NCI-H1092 (cell line): ENCODE results near the gene PCSK1.
A peak's percentile ranks its signal among the peaks of the same experiment; 100 is the strongest.
"Not testable (repeated sequence)": the region's sequence is repeated elsewhere in the genome, so short reads cannot be mapped to it uniquely, and the experiment has no call there.

ENCODE experiments used
- DNase-seq: peaks from one replicate; lab custom pipeline; 2025; lab: John Stamatoyannopoulos, UW

Gene PCSK1

DNA sequence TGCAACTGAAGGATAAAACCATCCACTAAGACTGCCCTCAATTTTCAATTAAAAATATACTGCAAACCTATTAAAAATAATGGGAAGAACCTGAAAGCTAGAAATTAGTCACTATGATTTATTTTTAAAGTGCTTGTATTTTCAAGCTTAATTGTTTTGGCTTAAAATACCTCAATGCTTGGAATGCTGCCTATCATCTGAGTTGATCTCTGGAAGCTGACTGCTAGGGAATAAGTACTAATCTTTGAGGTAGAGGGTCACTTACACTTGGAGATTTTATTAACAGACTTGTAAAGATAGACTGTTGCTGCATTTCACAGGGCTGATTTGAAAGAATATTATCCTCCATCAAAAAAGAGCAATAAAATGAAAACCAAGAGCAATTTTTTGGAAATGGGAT is 6.2 kb downstream of the PCSK1 start:
- no peak for DNase-seq

DNA sequence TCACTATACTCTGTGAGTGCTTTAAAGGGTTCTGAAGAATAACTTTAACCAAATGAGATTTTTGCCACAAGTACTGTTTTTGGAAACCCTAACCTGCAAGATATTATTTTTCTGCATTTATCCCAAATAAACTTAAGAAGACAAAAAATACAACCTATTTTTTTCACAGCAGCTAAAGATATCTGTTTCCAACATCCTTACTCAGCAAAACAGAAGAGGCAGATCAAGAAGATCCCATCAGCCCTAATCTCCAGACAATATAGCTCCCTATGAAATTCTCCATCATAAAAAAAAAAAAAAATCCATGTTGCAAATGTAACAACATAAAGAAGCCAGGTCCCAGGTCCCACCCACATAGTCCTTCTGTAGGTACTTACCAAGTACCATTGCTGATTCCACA is 7.6 kb downstream of the PCSK1 start:
- no peak for DNase-seq

DNA sequence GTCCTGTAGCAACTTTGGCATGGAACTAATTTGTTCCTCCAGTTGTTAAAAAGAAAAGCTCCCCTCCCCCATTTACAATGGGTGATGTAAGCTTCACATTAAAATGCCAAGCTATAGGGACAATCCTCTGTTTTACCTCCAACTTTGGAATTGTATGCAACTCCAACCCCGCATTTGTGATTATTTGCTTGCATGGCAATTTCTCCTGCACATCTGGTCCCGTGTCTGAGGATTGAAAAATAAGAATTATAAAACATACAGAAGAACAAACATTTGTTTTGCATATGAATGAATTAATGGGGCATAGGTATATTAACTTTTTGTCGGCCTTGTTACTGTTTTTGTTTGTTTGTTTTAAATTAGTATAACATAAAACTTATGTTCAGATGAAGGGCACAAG is 17.2 kb downstream of the PCSK1 start:
- DNase-seq = no peak

DNA sequence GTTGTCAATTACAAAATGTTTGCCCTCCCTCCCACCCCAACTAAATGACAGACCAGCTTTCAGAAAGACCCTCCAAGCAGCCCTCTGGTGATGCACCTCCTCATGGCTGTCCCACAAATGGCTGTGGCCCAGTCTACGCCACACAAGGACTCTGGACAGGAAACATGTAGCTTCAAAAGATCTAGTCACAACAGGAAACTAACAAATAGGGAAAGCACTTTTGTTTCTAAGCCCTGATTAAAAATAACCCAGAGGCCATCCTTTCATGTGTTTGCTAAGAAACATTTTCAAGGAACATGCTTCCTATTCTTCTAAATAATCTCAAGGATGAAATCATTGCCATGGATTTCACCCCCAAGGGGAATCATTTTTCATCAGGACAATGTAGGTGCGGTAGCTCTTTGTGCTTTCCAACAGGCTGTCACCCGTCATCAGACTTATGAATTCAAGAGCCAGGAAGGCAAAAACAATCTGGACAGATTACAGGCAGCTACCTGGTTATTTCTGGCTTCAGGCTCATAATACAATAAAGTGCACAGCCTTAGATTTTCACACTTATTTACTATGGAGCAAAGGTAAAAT is 20.1 kb downstream of the PCSK1 start:
- no peak for DNase-seq

DNA sequence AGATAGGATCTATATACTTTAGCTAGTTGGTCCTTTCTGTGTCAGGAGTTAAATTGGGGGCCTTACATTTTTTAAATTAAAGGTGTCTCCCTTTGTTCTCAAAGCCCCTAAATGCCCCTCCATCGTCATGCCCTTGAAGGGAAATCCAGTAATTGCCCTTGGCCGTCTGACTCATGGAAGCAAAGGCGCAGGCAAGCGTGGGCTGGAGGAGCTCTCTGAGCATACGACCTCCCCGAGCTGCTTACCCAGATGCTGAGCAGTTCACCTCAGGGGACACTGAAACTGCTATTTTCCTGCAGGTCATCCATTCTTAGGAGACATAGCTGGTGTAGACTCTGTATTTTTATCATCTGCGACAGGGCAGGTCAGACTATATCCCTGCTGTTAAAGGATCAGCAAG is 23.0 kb downstream of the PCSK1 start:
- no peak for DNase-seq

DNA sequence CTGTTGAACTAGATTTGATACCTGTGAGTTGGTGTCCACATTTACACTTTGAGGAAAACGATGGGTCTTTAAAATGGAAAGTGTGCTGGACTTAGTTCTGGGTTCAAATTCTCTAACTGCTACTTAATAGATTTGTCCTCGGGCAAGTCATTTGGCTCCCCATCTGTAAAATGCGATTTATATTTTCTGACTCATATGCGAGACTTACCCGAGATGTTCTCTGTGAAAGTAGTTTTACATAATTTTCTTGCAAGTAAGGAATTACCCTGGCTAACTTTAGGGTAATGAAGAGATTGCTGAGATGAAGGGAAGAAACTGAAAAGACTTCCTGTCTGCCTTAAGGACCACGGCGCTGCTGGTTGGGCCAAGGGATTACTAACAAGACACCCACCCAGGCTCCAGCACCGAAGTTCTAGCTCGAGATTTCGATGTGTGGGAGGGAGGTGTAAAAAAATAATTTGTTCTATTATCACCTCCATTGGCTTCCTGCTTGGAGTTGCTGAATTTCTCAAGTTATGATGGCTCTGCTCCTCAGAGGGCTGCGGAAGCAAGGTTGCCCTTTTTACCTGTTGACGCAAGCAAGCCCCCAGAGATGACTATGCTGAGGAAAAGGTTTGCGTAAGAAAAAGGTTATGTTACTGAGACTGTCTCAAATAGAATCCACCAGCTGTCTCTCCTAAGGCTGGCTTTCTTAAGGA is 24.1 kb downstream of the PCSK1 start:
- no peak for DNase-seq

DNA sequence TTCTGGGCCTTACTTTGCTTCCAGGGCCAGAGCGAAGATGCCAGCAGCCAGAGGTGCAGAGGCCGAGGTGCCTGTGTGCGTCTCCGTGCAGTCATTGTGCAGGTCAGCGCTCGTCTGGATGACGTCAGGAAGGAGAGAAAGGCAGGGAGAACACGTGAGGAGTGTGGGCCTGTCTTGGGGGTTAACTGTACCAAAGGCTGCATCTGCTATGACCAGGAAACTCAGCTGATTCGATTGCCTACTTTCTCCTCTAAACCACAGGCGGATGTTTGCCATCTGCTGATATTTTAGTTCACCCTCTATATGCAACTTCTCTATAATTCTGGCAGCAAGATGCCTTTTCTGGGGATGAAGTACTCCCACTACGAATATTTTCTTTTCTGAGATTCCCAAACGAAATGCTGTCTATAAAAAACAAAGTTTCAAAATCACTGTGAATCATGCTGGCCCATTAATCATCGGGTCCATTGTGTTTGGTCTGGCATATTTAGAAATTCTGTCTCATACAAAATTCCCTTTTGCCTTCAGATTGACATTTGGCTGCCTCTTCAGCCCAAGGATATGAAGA is 24.8 kb downstream of the PCSK1 start:
- no peak for DNase-seq

DNA sequence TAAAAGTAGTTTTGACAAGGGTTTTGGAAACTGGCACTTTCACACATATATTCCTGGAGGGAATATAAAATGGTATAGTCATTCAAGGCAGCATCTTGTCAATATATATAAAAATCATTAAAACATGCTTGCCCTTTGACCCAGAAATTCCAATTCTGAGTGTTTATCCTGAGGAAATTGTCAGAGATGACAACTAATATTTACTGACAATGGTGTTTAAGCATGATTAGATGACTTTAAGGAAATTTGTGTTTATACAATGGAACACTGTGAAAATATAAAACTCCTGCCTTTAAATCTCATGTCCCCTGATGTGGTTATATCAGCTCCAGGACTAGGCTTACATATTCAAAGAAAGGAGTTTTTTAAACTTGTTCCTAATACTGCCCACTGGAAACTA is 25.6 kb downstream of the PCSK1 start:
- no peak for DNase-seq

GRCh38 chr5:96404191-96404867 is 28.7 kb downstream of the PCSK1 start:
- DNase-seq = no peak

GRCh38 chr5:96402500-96402899 is 30.5 kb downstream of the PCSK1 start:
- no peak for DNase-seq

- DNase-seq = no peak
Observed at GRCh38 chr5:96396878-96397277, 36.2 kb downstream of the PCSK1 start.

- DNase-seq = not testable (repeated sequence)
Observed at GRCh38 chr5:96395295-96395694, 37.8 kb downstream of the PCSK1 start.

DNA sequence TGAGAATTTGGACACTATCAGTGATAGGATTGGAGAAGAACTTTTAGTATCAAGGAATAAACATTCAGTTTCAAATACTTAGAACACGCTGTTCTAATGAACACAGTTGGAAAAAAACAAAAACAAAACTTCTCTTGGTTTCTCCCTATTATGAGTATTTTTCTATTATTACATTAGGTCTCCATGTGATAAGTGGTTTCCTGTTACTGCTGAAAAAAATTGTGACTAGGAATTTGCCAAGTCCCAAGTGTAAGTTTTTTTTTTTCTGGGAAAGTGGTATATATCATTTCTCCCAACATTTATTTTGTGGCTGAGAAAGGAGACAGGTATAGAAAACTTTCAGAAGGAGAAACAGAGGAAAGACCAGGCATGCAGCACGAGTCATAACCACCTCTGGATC is 41.1 kb downstream of the PCSK1 start:
- no peak for DNase-seq

DNA sequence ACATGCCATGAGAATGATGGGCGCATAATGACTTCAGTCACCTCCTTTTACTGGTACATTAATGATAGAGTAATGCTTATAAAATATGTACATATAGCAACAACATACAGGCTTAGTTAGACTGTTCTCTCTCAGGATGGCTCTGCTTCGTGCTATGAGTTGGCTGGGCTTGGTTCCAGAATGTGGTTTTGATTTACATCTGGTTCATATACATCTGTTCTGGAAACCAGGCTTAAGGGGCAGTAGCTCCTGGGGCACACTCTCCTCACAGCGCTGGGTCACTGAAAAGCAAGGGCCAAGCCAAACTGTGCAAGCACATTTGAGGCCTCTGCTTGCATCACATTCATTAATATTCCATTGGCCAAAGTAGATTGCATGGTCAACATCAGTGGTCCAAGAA is 44.9 kb downstream of the PCSK1 start:
- DNase-seq = no peak

GRCh38 chr5:96387616-96388015 is 45.4 kb downstream of the PCSK1 start:
- no peak for DNase-seq

GRCh38 chr5:96385538-96385937 is 47.5 kb downstream of the PCSK1 start:
- DNase-seq = no peak

DNA sequence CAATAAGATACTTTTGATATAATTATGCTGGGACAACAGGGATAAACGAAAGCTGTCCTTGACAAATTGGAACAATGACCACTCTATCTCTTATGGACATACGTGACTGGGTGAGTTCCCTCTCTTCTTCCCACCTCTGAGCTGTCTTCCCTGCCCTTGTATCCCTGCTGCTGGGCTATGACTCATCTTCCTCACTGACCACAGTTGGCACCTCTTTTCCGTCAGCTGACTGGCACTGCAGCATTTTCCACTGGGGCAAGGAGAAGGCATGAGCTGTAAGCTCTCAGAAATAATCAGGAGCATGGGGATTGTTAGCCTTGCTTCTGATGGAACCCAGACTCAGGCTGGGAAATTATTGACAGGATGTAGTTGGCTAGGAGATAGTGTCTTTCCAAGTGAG is 48.7 kb downstream of the PCSK1 start:
- no peak for DNase-seq

DNA sequence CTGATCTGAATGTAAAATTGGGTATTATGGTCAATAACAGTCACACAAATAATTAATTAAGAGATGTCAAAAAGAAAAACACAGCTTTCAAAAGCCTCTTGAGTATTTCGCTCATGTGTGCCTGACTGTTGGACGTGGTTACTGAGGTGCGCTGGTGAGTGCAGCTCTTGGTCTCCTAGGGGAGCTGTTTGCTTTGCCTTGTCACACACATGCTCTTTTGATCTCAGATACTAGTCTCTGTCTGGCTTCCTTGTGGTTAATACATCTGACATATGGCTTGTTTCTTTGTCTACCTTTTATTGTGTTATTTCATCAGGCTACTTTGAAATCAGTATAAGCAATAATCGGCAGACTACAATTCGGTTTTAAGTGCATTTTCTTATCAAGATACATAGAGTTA is 51.5 kb downstream of the PCSK1 start:
- peak; percentile 52 for DNase-seq

- no peak for DNase-seq
Observed at GRCh38 chr5:96379896-96380295, 53.2 kb downstream of the PCSK1 start.

- DNase-seq = no peak
Observed at GRCh38 chr5:96377597-96377996, 55.5 kb downstream of the PCSK1 start.

- DNase-seq = no peak
Observed at GRCh38 chr5:96377167-96377566, 55.9 kb downstream of the PCSK1 start.

DNA sequence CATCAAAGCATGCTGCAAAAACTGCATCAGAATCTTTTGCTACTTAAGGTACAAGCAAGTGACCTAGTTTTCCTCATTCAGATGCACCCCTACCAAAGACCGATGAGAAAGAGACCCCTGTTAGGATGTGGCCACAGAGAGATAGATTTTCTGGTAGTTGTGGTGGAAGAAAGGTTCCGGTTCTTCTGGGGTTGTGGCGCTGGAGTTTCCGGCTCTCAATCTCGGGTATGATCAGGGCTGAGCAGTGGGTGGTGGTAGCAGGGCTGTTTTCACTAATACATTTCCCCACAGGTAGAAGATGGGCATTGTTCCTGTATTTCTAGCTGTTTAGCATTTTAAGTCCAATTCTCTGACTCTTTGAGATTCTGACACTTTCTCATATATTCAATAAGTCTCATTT is 58.4 kb downstream of the PCSK1 start:
- DNase-seq = no peak

DNA sequence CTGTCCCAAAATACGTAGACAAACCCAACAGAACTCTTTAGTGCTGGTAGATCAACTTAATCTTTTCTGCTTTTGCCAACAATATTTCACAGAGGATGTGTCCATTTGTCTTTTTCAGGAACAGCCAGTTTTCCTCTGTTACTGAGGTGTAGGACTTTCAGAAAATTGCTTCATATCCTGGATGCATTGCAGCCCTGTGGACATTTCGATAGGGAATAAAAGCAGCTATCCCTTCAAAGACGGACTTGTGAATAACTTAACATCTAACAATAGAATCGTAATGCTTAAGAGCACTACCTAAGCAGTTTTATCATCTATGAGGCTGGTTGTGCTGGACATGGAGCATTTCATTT is 59.7 kb downstream of the PCSK1 start:
- no peak for DNase-seq
